ENCODE results near the gene C5orf52.

GRCh38 chr5:157708866-157709265 lies 37.5 kb downstream of the C5orf52 start:
- TF ChIP-seq CTCF (conservative IDR thresholded peaks at IDR 0.05; ENCODE audit: low read depth in 2 of 2) (no peak), REST (IDR thresholded peaks at IDR 0.05; ENCODE audit: unreplicated experiment) (no peak), POLR2AphosphoS5 (IDR thresholded peaks at IDR 0.05; ENCODE audit: low read depth) (no peak), EZH2 (IDR thresholded peaks at IDR 0.05; ENCODE audit: low read depth, unreplicated experiment) (no peak), CREB1 (CRISPR knock-in tag; IDR thresholded peaks at IDR 0.05; ENCODE audit: low read depth) (no peak), JUNB (IDR thresholded peaks at IDR 0.05; ENCODE audit: unreplicated experiment) (no peak), EZH2phosphoT487 (IDR thresholded peaks at IDR 0.05; ENCODE audit: unreplicated experiment) (no peak), NANOG (IDR thresholded peaks at IDR 0.05; ENCODE audit: borderline replicate concordance) (no peak)

Data from GM23338 (cell line).